ENCODE data around the gene S100A13.

S100A13 gene

DNA sequence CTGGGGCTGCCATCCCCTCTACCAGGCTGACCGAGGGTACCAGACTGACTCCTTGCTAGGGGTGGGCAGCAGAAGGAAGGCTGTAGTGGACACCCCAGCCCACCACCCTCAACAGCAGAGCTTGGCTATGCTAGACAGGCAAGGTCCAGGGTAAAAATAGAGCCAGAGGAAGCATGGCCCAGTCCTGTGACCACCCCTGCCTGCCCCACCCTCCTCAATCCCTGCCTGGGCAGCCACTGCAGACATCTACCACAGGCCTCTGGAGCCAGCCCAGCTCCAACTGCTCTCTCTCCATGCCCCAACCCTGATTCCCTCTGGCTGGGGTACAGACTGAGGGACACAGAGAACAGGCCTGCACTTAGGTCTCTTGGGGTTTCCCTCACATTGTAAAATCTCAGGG is 2.7 kb upstream of the S100A13 start:
- TF ChIP-seq, protein P1, sequence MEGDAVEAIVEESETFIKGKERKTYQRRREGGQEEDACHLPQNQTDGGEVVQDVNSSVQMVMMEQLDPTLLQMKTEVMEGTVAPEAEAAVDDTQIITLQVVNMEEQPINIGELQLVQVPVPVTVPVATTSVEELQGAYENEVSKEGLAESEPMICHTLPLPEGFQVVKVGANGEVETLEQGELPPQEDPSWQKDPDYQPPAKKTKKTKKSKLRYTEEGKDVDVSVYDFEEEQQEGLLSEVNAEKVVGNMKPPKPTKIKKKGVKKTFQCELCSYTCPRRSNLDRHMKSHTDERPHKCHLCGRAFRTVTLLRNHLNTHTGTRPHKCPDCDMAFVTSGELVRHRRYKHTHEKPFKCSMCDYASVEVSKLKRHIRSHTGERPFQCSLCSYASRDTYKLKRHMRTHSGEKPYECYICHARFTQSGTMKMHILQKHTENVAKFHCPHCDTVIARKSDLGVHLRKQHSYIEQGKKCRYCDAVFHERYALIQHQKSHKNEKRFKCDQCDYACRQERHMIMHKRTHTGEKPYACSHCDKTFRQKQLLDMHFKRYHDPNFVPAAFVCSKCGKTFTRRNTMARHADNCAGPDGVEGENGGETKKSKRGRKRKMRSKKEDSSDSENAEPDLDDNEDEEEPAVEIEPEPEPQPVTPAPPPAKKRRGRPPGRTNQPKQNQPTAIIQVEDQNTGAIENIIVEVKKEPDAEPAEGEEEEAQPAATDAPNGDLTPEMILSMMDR (IDR thresholded peaks at IDR 0.05; ENCODE audit: extremely low read depth, missing control alignments): no peak
- no peak for DNase-seq (ENCODE audit: low spot score)

DNA sequence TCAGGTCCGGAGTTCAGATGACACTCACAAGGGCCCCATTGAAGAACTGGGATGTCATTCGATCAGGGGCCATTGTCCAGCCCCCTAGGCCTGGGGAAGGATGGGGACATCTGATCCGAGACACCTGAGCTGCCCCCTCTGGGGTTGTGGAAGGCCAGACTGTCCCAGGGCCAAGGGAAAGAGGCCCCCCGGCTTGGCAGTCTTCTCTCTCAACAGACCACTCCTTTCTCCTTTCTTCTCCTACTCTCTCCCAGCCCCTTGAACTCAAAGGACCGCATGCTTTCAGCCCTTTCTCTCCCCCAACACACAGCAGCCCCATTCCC is 2.0 kb upstream of the S100A13 start:
- DNase-seq (ENCODE audit: low spot score): no peak
- TF ChIP-seq, protein P1 (IDR thresholded peaks at IDR 0.05; ENCODE audit: extremely low read depth, missing control alignments): no peak

DNA sequence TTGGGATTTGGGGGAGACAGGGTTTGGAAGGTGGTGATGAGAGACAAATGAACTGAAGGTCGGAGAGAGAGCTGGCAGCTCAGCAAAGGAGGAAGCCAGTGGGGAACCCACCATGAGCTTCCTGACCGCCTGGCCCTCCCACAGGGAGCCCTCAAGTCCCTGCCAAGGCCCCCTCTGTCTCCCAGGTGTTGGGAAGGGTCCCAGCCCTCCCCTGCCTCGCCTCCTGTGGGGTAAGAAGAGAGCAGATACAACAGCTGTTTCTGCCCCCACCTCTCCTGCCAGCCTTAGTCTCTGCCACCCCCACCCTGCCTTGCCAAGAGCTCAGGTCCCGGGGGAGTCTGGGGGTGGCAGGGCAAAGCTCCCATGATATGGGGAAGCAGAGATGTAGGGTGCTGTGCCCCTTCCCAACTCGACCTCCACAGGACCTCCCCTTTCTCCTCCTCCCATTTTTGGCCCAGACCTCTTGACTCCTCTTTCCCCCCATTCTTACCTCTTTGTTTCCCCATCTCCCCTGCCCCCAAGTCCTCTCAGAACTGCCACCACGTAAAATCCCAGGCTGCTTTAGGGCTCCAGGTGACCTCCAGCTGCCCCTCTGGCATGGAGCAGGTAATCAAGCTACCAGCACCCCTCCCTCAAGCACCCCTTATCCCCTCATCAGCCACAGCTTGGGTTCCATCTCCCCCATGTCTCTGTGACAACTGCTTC is 1.5 kb upstream of the S100A13 start:
- no peak for DNase-seq (ENCODE audit: low spot score)
- TF ChIP-seq, protein P1 (IDR thresholded peaks at IDR 0.05; ENCODE audit: extremely low read depth, missing control alignments): no peak

DNA sequence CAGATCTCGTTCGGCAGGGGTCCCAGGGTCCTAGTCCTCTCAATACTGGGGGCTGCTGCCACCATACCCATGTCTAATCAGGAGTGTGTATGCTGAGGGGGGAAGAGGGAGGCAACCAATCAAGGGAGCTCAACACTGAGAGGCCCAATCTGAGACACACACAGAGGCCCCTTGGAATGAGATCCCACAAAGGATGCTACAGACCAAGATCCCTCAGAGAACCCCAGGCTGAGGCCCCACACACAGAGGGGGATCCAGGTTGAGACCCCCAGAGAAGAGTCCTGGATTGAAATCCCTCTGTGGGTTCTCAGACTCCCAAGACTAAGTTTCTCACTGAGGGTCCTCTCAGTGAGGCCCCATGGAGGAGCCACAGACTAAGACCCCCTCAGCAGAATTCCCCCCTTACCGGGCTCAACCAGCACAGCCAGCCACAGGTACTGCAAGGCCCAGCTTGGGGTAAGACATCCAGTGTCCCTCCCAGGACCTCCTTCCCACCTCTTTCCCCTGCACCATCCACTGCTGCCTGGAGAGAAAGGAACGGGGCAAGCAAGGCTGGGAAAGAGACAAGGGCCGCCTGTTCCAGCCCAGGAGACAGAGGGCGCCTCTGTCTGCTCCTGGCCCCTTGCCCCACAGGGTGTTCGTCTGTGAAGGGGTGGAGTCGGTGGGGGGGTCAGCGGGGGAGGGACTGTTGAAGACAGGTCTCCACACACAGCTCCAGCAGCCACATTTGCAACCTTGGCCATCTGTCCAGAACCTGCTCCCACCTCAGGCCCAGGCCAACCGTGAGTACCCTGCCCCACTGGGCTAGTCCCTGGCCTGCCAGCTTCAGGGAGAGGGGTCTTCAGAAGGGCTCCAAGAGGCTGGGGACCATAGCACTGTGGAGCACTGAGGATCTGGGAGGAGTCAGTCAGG is 666 bp upstream of the S100A13 start, which contains the start of gene S100A1:
TSS of gene S100A1 (plus strand) at position 720 of the 912 bp plus-strand sequence. CDS start 2,088 bp downstream, outside the sequence.
- DNase-seq (ENCODE audit: low spot score): no peak
- TF ChIP-seq, protein P1 (IDR thresholded peaks at IDR 0.05; ENCODE audit: extremely low read depth, missing control alignments): no peak

DNA sequence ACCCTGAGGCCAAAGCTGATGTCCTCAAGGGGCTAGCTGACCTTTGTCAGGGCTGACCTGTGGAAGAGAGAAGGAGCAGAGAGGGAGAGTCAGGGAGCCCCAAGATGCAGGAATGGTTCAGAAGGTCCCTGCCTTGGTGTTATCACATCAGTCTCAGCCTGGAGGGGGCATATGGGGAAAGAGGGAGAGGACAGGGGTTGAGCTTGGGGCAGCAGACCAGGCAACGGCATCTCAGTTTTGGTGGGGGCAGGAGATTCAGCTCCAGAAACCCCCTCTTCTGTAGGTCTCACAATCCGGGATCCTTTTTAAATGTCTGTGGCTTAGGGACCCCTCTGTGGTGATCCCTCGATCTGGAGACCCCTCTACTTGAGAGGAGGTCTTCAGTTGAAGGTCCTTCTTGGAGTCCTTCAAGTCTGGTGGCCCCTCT is 815 bp downstream of the S100A13 start:
- DNase-seq (ENCODE audit: low spot score): no peak
- TF ChIP-seq, protein P1 (IDR thresholded peaks at IDR 0.05; ENCODE audit: extremely low read depth, missing control alignments): no peak

DNA sequence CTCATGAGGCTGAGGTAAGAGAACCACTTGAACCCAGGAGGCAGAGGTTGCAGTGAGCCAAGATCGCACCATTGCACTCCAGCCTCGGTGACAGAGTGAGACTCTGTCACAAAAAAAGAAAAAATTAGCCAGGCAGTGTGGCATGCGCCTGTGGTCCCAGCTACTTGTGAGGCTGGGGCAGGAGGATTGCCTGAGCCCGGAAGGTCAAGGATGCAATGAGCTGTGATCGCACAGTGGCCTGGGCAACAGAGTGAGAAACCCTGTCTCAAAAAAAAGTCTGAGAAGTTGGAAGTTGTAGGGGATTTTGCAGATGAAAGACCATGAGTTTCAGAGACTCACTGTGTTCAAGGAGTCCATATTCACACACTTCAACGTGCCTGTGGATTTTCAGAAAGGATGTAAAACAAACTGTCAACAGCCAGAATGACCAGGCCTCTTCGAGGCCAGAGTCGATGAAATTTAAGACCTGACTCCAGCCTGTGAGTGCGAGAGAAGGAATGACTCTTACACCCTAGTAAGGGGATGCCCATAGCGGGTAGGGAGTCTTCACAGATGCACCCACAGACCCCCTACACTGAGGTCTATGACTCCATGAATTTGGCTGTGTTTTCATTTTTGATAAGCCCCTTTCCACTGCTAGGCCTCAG is 2.2 kb downstream of the S100A13 start:
- TF ChIP-seq, protein P1 (IDR thresholded peaks at IDR 0.05; ENCODE audit: extremely low read depth, missing control alignments): no peak
- DNase-seq (ENCODE audit: low spot score): no peak

DNA sequence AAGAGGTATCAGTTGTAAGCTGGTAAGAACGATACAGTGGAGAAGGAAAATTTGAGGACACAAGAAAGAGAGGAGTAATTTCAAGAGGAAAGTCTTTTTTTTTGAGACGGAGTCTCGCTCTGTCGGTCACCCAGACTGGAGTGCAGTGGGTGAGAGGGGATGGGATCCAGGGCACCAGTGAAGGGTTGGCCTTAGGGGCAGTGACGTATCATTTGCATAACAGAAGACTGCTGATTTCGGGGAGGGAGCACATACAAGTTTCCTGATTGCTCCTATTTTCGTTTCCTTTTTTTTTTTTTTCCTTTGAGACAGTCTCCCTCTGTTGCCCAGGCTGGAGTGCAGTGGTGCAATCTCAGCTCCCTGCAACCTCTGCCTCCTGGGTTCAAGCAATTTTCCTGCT is 4.2 kb downstream of the S100A13 start:
- DNase-seq (ENCODE audit: low spot score): no peak
- TF ChIP-seq, protein P1 (IDR thresholded peaks at IDR 0.05; ENCODE audit: extremely low read depth, missing control alignments): no peak
